SK-N-SH treated with all-trans-retinoic acid at 6 μM for 48 hours (cell line): ENCODE results near the gene RABGGTA.

Experiments
- ATAC-seq: fragments of 200-7000 bp; cut with Tn5 transposase; 3 replicates; pipeline ENCODE4 v1.9.1; 2020; ENCODE audit warnings: mild to moderate bottlenecking, moderate library complexity
- ARNTL ChIP-seq: fragments of 450-650 bp; formaldehyde crosslinking; IDR thresholded peaks from 2 replicates; pipeline ENCODE4 v1.5.0; 2020; ENCODE audit warnings: low read depth, mild to moderate bottlenecking, moderate library complexity, borderline replicate concordance
- BACH2 ChIP-seq: fragments of 250-450 bp; sonication (Bioruptor Pico); IDR thresholded peaks from 2 replicates; pipeline ENCODE4 v1.9.0; 2021; ENCODE audit warnings: mild to moderate bottlenecking, borderline replicate concordance
- CSDC2 ChIP-seq: fragments of 250-450 bp; sonication (Bioruptor Pico); IDR thresholded peaks from 2 replicates; pipeline ENCODE4 v1.5.0; 2020; ENCODE audit warnings: mild to moderate bottlenecking, moderate library complexity
- ESRRG ChIP-seq: fragments of 250-450 bp; sonication (Bioruptor Pico); IDR thresholded peaks from 2 replicates; pipeline ENCODE4 v1.6.1; 2021; ENCODE audit warnings: mild to moderate bottlenecking
- GLIS3 ChIP-seq: fragments of 250-450 bp; sonication (Bioruptor Pico); IDR thresholded peaks from 2 replicates; pipeline ENCODE4 v1.5.0; 2020; ENCODE audit warnings: mild to moderate bottlenecking, moderate library complexity
- ISL1 ChIP-seq: fragments of 250-450 bp; sonication (Bioruptor Pico); IDR thresholded peaks from 2 replicates; pipeline ENCODE4 v2.1.2; 2022; ENCODE audit warnings: mild to moderate bottlenecking, moderate library complexity
- OSR1 ChIP-seq: fragments of 250-450 bp; sonication (Bioruptor Pico); IDR thresholded peaks from 2 replicates; pipeline ENCODE4 v1.8.0; 2022; ENCODE audit warnings: moderate library complexity, mild to moderate bottlenecking, inconsistent platforms
- RARB ChIP-seq: fragments of 250-450 bp; sonication (Bioruptor Pico); IDR thresholded peaks from 2 replicates; pipeline ENCODE4 v1.8.0; 2021; ENCODE audit warnings: mild to moderate bottlenecking, moderate library complexity
- SNAI2 ChIP-seq: fragments of 250-450 bp; sonication (Bioruptor Pico); IDR thresholded peaks from 2 replicates; pipeline ENCODE4 v1.5.0; 2020; ENCODE audit warnings: mild to moderate bottlenecking, moderate library complexity
- TCF4 ChIP-seq: fragments of 250-450 bp; sonication (Bioruptor Pico); IDR thresholded peaks from 2 replicates; pipeline ENCODE4 v1.8.0; 2021; ENCODE audit warnings: mild to moderate bottlenecking, moderate library complexity, borderline replicate concordance
- TOX ChIP-seq: fragments of 250-450 bp; sonication (Bioruptor Pico); IDR thresholded peaks from 2 replicates; pipeline ENCODE4 v1.8.0; 2021; ENCODE audit warnings: mild to moderate bottlenecking, moderate library complexity, borderline replicate concordance
- ZC3H10 ChIP-seq: fragments of 250-450 bp; sonication (Bioruptor Pico); IDR thresholded peaks from 2 replicates; pipeline ENCODE4 v1.5.1; 2021; ENCODE audit warnings: mild to moderate bottlenecking, moderate library complexity
- ZFP3 ChIP-seq: fragments of 250-450 bp; sonication (Bioruptor Pico); IDR thresholded peaks from 2 replicates; pipeline ENCODE4 v1.5.0; 2020; ENCODE audit warnings: mild to moderate bottlenecking, moderate library complexity
- ZNF565 ChIP-seq: fragments of 450-650 bp; formaldehyde crosslinking; conservative IDR thresholded peaks from 2 replicates; pipeline ENCODE4 v1.5.0; 2020; ENCODE audit warnings: low read depth, mild to moderate bottlenecking, moderate library complexity
- ZNF70 ChIP-seq: fragments of 450-650 bp; formaldehyde crosslinking; IDR thresholded peaks from 2 replicates; pipeline ENCODE4 v1.5.0; 2020; ENCODE audit warnings: mild to moderate bottlenecking, moderate library complexity
- ZNF8 ChIP-seq: fragments of 450-650 bp; formaldehyde crosslinking; IDR thresholded peaks from 2 replicates; pipeline ENCODE4 v1.5.0; 2020; ENCODE audit warnings: mild to moderate bottlenecking, moderate library complexity
- TF ChIP-seq, protein P1 (sequence below): fragments of 250-450 bp; sonication (Bioruptor Pico); IDR thresholded peaks from 2 replicates; pipeline ENCODE4 v1.8.0; 2020; ENCODE audit warnings: mild to moderate bottlenecking, moderate library complexity, borderline replicate concordance
- TF ChIP-seq, protein P2 (sequence below): fragments of 250-450 bp; sonication (Bioruptor Pico); IDR thresholded peaks from 2 replicates; pipeline ENCODE4 v1.5.0; 2020; ENCODE audit warnings: mild to moderate bottlenecking, moderate library complexity
- TF ChIP-seq, protein P3 (sequence below): fragments of 250-450 bp; sonication (Bioruptor Pico); IDR thresholded peaks from 2 replicates; pipeline ENCODE4 v1.5.1; 2021; ENCODE audit warnings: mild to moderate bottlenecking, moderate library complexity
- TF ChIP-seq, protein P4 (sequence below): fragments of 250-450 bp; sonication (Bioruptor Pico); IDR thresholded peaks from 2 replicates; pipeline ENCODE4 v1.5.1; 2020; ENCODE audit warnings: low read depth, mild to moderate bottlenecking, moderate library complexity

The RABGGTA gene

DNA sequence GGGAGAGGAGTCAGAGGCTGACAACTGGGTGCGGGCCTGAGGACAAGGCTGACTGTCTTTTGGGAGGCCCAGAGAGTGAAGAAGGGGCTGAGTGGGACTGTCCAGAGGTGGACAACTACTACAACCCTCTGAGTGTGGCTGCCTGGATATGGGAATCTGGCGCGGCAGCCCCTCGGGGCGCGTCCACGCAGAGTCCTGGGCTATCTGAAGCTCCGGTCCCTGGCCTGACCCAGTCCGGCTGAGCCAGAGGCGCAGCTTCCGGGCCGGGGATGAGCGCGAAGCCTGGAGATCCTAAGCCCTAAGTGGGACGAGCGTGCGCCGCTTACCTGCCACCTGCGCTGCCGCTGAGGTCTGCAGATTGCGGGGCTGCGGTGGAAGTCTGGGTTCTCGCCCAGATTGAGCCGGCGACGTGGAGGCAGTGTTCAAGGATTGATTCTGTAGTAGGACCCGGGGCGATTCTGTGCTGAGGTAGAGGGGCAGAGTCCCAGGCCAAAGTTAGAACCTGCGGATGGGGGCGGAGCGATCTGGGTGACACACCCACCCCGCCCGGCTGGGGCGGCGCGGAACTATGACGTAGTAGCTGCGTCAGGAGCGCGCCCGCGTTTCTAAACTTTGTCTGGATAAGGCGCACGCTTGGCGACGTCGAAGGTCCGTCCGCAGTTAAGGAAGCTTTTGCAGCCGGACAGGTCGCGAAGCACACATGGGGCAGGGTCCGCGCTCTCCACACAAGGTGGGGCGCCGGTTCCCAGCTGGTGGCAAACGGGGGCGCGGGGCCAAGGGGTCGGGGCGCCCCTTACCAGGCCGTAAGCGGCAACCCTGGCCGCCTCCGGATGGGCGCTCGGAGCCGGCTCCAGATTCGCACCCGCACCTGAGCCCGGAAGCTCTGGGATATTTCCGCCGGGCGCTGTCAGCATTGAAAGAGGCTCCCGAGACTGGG, 28.1 kb upstream of the RABGGTA start, which contains the start of the genes DHRS1 and NOP9:
DHRS1 (minus strand) TSS at position 526 of the 937 bp plus-strand sequence. CDS start 674 bp downstream, outside the sequence.
NOP9 (plus strand) TSS at position 596 of the 937 bp plus-strand sequence; CDS start at position 701, 105 bp downstream.
- ATAC-seq: peak; percentile 81
- TF ChIP-seq, protein P1, sequence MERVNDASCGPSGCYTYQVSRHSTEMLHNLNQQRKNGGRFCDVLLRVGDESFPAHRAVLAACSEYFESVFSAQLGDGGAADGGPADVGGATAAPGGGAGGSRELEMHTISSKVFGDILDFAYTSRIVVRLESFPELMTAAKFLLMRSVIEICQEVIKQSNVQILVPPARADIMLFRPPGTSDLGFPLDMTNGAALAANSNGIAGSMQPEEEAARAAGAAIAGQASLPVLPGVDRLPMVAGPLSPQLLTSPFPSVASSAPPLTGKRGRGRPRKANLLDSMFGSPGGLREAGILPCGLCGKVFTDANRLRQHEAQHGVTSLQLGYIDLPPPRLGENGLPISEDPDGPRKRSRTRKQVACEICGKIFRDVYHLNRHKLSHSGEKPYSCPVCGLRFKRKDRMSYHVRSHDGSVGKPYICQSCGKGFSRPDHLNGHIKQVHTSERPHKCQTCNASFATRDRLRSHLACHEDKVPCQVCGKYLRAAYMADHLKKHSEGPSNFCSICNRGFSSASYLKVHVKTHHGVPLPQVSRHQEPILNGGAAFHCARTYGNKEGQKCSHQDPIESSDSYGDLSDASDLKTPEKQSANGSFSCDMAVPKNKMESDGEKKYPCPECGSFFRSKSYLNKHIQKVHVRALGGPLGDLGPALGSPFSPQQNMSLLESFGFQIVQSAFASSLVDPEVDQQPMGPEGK: no peak
- TF ChIP-seq ZNF70 (no peak), ZNF8 (CRISPR knock-in tag) (no peak), TOX (CRISPR knock-in tag) (no peak), ZNF565 (CRISPR knock-in tag) (no peak), OSR1 (no peak), RARB (no peak), CSDC2 (CRISPR knock-in tag) (no peak), ISL1 (no peak), ZC3H10 (CRISPR knock-in tag) (no peak), ZFP3 (CRISPR knock-in tag) (no peak)
- TF ChIP-seq, protein P2, sequence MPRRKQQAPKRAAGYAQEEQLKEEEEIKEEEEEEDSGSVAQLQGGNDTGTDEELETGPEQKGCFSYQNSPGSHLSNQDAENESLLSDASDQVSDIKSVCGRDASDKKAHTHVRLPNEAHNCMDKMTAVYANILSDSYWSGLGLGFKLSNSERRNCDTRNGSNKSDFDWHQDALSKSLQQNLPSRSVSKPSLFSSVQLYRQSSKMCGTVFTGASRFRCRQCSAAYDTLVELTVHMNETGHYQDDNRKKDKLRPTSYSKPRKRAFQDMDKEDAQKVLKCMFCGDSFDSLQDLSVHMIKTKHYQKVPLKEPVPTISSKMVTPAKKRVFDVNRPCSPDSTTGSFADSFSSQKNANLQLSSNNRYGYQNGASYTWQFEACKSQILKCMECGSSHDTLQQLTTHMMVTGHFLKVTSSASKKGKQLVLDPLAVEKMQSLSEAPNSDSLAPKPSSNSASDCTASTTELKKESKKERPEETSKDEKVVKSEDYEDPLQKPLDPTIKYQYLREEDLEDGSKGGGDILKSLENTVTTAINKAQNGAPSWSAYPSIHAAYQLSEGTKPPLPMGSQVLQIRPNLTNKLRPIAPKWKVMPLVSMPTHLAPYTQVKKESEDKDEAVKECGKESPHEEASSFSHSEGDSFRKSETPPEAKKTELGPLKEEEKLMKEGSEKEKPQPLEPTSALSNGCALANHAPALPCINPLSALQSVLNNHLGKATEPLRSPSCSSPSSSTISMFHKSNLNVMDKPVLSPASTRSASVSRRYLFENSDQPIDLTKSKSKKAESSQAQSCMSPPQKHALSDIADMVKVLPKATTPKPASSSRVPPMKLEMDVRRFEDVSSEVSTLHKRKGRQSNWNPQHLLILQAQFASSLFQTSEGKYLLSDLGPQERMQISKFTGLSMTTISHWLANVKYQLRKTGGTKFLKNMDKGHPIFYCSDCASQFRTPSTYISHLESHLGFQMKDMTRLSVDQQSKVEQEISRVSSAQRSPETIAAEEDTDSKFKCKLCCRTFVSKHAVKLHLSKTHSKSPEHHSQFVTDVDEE (CRISPR knock-in tag): no peak

DNA sequence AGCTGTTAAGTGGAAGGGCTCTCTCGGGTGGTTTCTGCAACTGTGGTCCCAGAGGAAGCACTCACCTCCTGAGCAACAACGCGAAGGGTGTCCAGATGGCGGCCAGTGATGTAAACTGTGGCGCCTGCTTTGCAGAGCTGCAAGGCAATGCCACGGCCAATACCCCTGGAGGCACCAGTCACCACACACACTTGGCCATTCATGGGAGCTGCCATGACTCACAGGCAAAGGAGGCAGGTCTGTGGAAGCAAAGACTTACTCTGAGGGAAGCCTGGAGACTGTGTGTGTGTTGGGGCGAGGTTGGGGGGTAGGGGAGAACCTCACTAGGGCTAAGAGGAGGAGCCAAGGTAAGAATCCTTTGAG, 27.5 kb upstream of the RABGGTA start:
- peak; percentile 66 for ATAC-seq
- no peak for TF ChIP-seq ESRRG (CRISPR knock-in tag)
- TF ChIP-seq OSR1: no peak
- no peak for TF ChIP-seq RARB
- no peak for TF ChIP-seq ISL1
- TF ChIP-seq TOX (CRISPR knock-in tag): no peak
- TF ChIP-seq, protein P1: no peak
- TF ChIP-seq, protein P2 (CRISPR knock-in tag): no peak
- TF ChIP-seq, all 23 proteins: peak for 0

DNA sequence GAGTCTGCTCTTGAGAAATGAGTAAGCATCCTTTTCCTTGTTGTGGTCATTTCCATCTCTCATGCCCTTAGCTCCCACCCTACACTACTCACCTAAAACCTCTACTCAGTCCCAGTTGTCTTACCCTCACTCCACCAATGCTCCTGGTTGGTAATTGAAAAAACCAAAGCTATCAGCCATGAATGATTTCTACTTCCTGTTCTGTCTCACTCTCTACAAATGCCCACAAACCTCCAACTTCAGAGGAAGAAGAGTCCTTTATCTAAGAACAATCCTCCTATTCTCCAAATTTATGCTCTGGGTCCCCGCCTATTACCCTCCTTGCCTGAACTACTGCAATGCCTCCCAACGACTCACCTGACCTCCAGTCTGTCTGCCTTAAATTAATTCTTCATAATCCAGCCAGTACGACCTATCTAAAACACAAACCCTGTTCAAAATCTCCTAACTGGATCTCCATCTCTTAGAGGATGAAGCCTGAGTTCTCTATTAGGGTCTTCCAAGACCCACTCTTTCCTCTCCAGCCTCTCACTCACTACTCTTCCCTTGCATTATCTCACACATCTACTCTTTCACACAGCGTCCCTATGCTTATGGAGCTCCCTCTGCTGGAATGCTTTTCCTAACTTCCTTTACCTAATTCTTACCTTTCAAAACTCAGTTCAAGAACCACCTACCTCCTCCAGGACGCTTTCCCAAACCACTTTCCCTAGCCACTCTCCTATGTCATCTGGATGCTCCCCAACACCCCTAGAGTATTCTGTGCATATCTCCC, 26.0 kb upstream of the RABGGTA start:
- peak; percentile 51 for ATAC-seq
- TF ChIP-seq OSR1: no peak
- TF ChIP-seq RARB: no peak
- TF ChIP-seq, protein P3, sequence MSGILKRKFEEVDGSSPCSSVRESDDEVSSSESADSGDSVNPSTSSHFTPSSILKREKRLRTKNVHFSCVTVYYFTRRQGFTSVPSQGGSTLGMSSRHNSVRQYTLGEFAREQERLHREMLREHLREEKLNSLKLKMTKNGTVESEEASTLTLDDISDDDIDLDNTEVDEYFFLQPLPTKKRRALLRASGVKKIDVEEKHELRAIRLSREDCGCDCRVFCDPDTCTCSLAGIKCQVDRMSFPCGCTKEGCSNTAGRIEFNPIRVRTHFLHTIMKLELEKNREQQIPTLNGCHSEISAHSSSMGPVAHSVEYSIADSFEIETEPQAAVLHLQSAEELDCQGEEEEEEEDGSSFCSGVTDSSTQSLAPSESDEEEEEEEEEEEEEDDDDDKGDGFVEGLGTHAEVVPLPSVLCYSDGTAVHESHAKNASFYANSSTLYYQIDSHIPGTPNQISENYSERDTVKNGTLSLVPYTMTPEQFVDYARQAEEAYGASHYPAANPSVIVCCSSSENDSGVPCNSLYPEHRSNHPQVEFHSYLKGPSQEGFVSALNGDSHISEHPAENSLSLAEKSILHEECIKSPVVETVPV: no peak
- TF ChIP-seq, protein P4, sequence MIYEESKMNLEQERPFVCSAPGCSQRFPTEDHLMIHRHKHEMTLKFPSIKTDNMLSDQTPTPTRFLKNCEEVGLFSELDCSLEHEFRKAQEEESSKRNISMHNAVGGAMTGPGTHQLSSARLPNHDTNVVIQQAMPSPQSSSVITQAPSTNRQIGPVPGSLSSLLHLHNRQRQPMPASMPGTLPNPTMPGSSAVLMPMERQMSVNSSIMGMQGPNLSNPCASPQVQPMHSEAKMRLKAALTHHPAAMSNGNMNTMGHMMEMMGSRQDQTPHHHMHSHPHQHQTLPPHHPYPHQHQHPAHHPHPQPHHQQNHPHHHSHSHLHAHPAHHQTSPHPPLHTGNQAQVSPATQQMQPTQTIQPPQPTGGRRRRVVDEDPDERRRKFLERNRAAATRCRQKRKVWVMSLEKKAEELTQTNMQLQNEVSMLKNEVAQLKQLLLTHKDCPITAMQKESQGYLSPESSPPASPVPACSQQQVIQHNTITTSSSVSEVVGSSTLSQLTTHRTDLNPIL: no peak
- no peak for TF ChIP-seq ZNF8 (CRISPR knock-in tag)
- TF ChIP-seq ISL1: no peak
- TF ChIP-seq BACH2 (CRISPR knock-in tag): no peak
- TF ChIP-seq TCF4 (CRISPR knock-in tag): no peak
- TF ChIP-seq TOX (CRISPR knock-in tag): no peak
- TF ChIP-seq GLIS3: no peak
- no peak for TF ChIP-seq ZNF565 (CRISPR knock-in tag)
- TF ChIP-seq SNAI2: no peak
- TF ChIP-seq, protein P1: no peak
- no peak for TF ChIP-seq ARNTL (CRISPR knock-in tag)
- TF ChIP-seq ZFP3 (CRISPR knock-in tag): no peak
